ENCODE measurements around the gene EFTUD2. TPM values are rescaled to one million over a fixed set of nuclear protein-coding genes. Genes with fewer than 3 reads are reported as not detected.
A peak's percentile ranks its signal among the peaks of the same experiment; 100 is the strongest.

The EFTUD2 gene
- total and polyA plus RNA-seq, 4 donors = 35.5 to 93.3 (median 73.3) TPM

DNA sequence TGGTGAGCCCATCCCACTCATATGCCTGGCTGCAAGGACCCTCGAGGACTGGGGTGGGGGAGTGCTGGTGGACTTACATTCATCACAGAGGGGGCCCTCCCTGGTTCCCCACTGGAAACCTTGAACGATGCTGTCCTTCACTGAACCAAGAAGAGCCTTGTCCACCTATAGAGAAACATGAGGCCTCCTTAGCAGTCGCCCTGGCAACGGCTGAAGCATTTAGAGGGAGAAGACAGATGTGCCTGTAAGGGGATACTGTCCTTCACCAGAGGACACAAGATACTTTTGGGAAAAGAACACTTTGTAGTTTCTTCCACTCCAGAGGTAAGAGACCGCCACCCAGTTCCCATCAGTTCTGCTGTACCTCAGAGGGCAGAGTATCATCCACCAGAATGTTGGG is 45.1 kb downstream of the EFTUD2 start:
- Histone ChIP-seq H3K4me1 (ENCODE audit: control insufficient read depth in 5 of 5, insufficient read depth in 5 of 5, low read length in 5 of 5) (no peaks in the 10 kb centered on the region), H3K4me3 (no peak overlapping the region), H3K36me3 (ENCODE audit: control insufficient read depth in 4 of 4, insufficient read depth in 4 of 4, low read length in 4 of 4) (peaks cover 30 to 66% (median 48%) of the 10 kb centered on the region in 4 donors), H3K9ac (ENCODE audit: insufficient read depth in 1 of 2, low read length in 2 of 2) (no peak overlapping the region), H3K27me3 (ENCODE audit: control insufficient read depth in 3 of 3, insufficient read depth in 3 of 3, low read length in 2 of 3) (no peaks in the 10 kb centered on the region), H3K27ac (ENCODE audit: low read depth in 1 of 2, low read length in 1 of 2) (no peak overlapping the region), H3K9me3 (ENCODE audit: control insufficient read depth in 4 of 4, insufficient read depth in 3 of 4, low read length in 3 of 4) (no peaks in the 10 kb centered on the region)
- no peak for DNase-seq
- TF ChIP-seq, protein P1, sequence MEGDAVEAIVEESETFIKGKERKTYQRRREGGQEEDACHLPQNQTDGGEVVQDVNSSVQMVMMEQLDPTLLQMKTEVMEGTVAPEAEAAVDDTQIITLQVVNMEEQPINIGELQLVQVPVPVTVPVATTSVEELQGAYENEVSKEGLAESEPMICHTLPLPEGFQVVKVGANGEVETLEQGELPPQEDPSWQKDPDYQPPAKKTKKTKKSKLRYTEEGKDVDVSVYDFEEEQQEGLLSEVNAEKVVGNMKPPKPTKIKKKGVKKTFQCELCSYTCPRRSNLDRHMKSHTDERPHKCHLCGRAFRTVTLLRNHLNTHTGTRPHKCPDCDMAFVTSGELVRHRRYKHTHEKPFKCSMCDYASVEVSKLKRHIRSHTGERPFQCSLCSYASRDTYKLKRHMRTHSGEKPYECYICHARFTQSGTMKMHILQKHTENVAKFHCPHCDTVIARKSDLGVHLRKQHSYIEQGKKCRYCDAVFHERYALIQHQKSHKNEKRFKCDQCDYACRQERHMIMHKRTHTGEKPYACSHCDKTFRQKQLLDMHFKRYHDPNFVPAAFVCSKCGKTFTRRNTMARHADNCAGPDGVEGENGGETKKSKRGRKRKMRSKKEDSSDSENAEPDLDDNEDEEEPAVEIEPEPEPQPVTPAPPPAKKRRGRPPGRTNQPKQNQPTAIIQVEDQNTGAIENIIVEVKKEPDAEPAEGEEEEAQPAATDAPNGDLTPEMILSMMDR (IDR thresholded peaks at IDR 0.05; ENCODE audit: control extremely low read depth, extremely low read depth) = no peak
- ATAC-seq (ENCODE audit: insufficient read depth, low FRiP score) = no peak
- 94 to 97% methylated on average over 5 of the region's 5 CpGs for WGBS, 2 donors

DNA sequence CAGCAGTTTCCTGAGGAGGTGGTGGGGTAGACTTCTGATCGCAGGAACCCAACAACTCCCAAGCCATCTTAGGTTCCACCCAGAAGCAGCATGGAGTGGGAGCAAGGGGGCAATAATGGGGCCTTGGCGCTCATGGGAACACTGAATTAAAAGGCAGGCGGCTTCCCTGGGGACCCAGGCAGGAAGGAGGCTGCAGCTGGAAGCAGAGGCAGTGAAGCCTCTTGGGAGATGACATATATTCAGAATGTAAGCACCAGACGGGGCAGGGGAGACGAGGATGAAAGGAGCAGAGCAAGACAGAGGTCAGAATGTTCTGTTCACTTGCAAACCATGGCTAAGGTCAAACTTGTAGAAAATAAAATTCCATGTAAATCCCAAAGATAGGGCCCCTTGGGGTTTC is 48.6 kb downstream of the EFTUD2 start:
- Histone ChIP-seq H3K4me1 (ENCODE audit: control insufficient read depth in 5 of 5, insufficient read depth in 5 of 5, low read length in 5 of 5) (peaks cover 0 to 7% (median 0%) of the 10 kb centered on the region in 5 donors), H3K27ac (ENCODE audit: low read depth in 1 of 2, low read length in 1 of 2) (peak overlapping the region in 1 of 2 donors; percentile 26), H3K36me3 (ENCODE audit: control insufficient read depth in 4 of 4, insufficient read depth in 4 of 4, low read length in 4 of 4) (peaks cover 28 to 44% (median 31%) of the 10 kb centered on the region in 4 donors), H3K9me3 (ENCODE audit: control insufficient read depth in 4 of 4, insufficient read depth in 3 of 4, low read length in 3 of 4) (no peaks in the 10 kb centered on the region), H3K4me3 (no peak overlapping the region), H3K27me3 (ENCODE audit: control insufficient read depth in 3 of 3, insufficient read depth in 3 of 3, low read length in 2 of 3) (no peaks in the 10 kb centered on the region), H3K9ac (ENCODE audit: insufficient read depth in 1 of 2, low read length in 2 of 2) (no peak overlapping the region)
- ATAC-seq (ENCODE audit: insufficient read depth, low FRiP score) (no peak), DNase-seq (peak in 2 of 3 donors; percentile 12 to 37)
- WGBS, 2 donors = 85 to 91% methylated on average over 5 of the region's 5 CpGs
- TF ChIP-seq, protein P1 (IDR thresholded peaks at IDR 0.05; ENCODE audit: control extremely low read depth, extremely low read depth) = no peak

DNA sequence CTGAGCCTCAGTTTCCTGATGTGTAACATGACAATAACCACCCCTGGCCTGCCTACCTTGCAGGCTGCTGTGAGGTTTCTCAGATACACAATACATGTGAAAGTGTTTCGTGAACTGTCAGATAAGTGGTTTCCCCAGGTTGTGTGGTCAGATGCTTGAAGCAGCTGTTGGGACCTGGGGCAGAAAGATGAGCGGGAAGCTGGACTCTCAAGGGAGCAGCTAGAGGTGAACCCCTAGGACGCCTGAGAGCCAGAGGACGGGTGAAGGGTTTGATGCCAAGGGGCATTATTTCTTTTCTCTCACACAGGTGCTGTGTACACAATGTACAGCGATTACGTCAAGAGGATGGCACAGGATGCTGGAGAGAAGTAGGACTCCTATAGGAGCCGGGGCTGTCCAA is 49.2 kb downstream of the EFTUD2 start:
- TF ChIP-seq, protein P1 (IDR thresholded peaks at IDR 0.05; ENCODE audit: control extremely low read depth, extremely low read depth) = no peak
- no peak overlapping the region for H3K9ac ChIP-seq (ENCODE audit: insufficient read depth in 1 of 2, low read length in 2 of 2)
- peaks cover 0 to 7% (median 0%) of the 10 kb centered on the region in 5 donors for H3K4me1 ChIP-seq (ENCODE audit: control insufficient read depth in 5 of 5, insufficient read depth in 5 of 5, low read length in 5 of 5)
- DNase-seq = no peak
- no peak for ATAC-seq (ENCODE audit: insufficient read depth, low FRiP score)
- WGBS, 2 donors = 74 to 93% methylated on average over 7 of the region's 7 CpGs
- H3K9me3 ChIP-seq (ENCODE audit: control insufficient read depth in 4 of 4, insufficient read depth in 3 of 4, low read length in 3 of 4) = no peaks in the 10 kb centered on the region
- no peak overlapping the region for H3K4me3 ChIP-seq
- no peaks in the 10 kb centered on the region for H3K27me3 ChIP-seq (ENCODE audit: control insufficient read depth in 3 of 3, insufficient read depth in 3 of 3, low read length in 2 of 3)
- peak overlapping the region in 1 of 2 donors; percentile 26 for H3K27ac ChIP-seq (ENCODE audit: low read depth in 1 of 2, low read length in 1 of 2)
- H3K36me3 ChIP-seq (ENCODE audit: control insufficient read depth in 4 of 4, insufficient read depth in 4 of 4, low read length in 4 of 4) = peaks cover 27 to 42% (median 30%) of the 10 kb centered on the region in 4 donors

DNA sequence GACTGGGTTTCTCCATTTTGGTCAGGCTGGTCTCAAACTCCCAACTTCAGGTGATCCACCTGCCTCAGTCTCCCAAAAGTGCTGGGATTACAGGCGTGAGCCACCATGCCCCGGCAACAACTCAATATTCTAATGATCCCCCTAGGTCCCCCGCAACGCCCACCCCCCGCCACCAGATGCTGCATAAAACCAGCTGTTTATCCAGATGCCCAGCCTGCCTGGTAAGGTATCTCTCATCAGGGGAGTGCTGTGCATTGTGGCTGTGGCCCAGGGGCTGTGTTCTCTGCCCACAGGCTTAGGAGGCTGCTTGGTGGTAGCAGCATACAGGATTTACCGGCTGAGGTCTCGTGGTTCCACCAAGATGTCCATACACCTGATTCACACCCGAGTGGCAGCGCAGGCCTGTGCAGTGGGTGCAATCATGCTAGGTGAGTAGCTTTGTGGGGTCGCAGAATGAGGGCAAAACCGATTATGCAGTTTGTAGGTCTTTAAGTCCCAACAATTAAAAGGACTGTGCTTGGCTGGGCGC is 50.2 kb downstream of the EFTUD2 start:
- TF ChIP-seq, protein P1 (IDR thresholded peaks at IDR 0.05; ENCODE audit: control extremely low read depth, extremely low read depth) = no peak
- ATAC-seq (ENCODE audit: insufficient read depth, low FRiP score) = no peak
- H3K4me1 ChIP-seq (ENCODE audit: control insufficient read depth in 5 of 5, insufficient read depth in 5 of 5, low read length in 5 of 5) = peaks cover 0 to 8% (median 5%) of the 10 kb centered on the region in 5 donors
- no peak overlapping the region for H3K4me3 ChIP-seq
- H3K9me3 ChIP-seq (ENCODE audit: control insufficient read depth in 4 of 4, insufficient read depth in 3 of 4, low read length in 3 of 4) = no peaks in the 10 kb centered on the region
- peak overlapping the region in 1 of 2 donors; percentile 1 for H3K27ac ChIP-seq (ENCODE audit: low read depth in 1 of 2, low read length in 1 of 2)
- no peak overlapping the region for H3K9ac ChIP-seq (ENCODE audit: insufficient read depth in 1 of 2, low read length in 2 of 2)
- 90 to 94% methylated on average over 12 of the region's 12 CpGs for WGBS, 2 donors
- H3K36me3 ChIP-seq (ENCODE audit: control insufficient read depth in 4 of 4, insufficient read depth in 4 of 4, low read length in 4 of 4) = peaks cover 17 to 32% (median 23%) of the 10 kb centered on the region in 4 donors
- no peak for DNase-seq
- H3K27me3 ChIP-seq (ENCODE audit: control insufficient read depth in 3 of 3, insufficient read depth in 3 of 3, low read length in 2 of 3) = no peaks in the 10 kb centered on the region
